ENCODE data around the gene ADAMTSL4.

- TF ChIP-seq REST (IDR thresholded peaks at IDR 0.05; ENCODE audit: low read depth, low read length) (no peak), RAD21 (IDR thresholded peaks at IDR 0.05; ENCODE audit: low read length) (no peak), MXI1 (IDR thresholded peaks at IDR 0.05; ENCODE audit: low read depth, low read length) (no peak), MAX (IDR thresholded peaks at IDR 0.05; ENCODE audit: low read depth) (no peak), GATA2 (CRISPR knock-in tag; IDR thresholded peaks at IDR 0.05) (no peak)
Measured at GRCh38 chr1:150516616-150517015, 32.6 kb upstream of the ADAMTSL4 start.

Measured in SK-N-SH (cell line).